A673 (cell line): Measurements from ENCODE around the gene NR1H4. TPM values are rescaled to one million over a fixed set of nuclear protein-coding genes. Genes with fewer than 3 reads are reported as not detected.

Experiments used
- BruUV-seq: library from RNA; stranded (reverse); fragments of 400-500 nt; replicated peaks from 2 replicates; lab custom pipeline; 2021; lab: Mats Ljungman, UMichigan
- CTCF ChIA-PET: fragments of 300-600 bp; sonication (Branson Sonifier 250); formaldehyde crosslinking; loops from one replicate; lab custom pipeline; 2022; ENCODE audit warnings: antibody characterized with exemption; lab: Charles Lee
- POLR2A ChIA-PET: fragments of 300-600 bp; sonication (Branson Sonifier 250); formaldehyde crosslinking; loops from one replicate; lab custom pipeline; 2022; ENCODE audit warnings: antibody characterized with exemption; ENCODE audit not compliant: low non-redundant PET; lab: Charles Lee
- DNase-seq: peaks from one replicate; pipeline ENCODE4 v3.0.0-alpha.2; 2015; ENCODE audit warnings: low spot score
- H3K27ac ChIP-seq: fragments of 200-600 bp; sonication (generic); 2 replicates; pipeline ENCODE4 v1.5.1; 2016; ENCODE audit warnings: mixed run types, low read depth, mild to moderate bottlenecking, mixed read lengths, antibody characterized with exemption, low read length; ENCODE audit not compliant: poor library complexity, severe bottlenecking
- H3K27me3 ChIP-seq: fragments of 200-600 bp; sonication (generic); replicated peaks from 2 replicates; pipeline ENCODE4 v1.6.1; 2017; ENCODE audit warnings: mixed run types, low read depth, mild to moderate bottlenecking, mixed read lengths, antibody characterized with exemption, low read length; ENCODE audit not compliant: insufficient read depth, poor library complexity
- H3K36me3 ChIP-seq: fragments of 200-600 bp; sonication (generic); 2 replicates; pipeline ENCODE4 v1.6.1; 2016; ENCODE audit warnings: mixed run types, mild to moderate bottlenecking, mixed read lengths, antibody characterized with exemption, low read length; ENCODE audit not compliant: insufficient read depth, poor library complexity, severe bottlenecking
- H3K4me1 ChIP-seq: fragments of 200-600 bp; sonication (generic); 2 replicates; pipeline ENCODE4 v1.6.1; 2017; ENCODE audit warnings: mixed run types, mild to moderate bottlenecking, mixed read lengths, antibody characterized with exemption, low read length; ENCODE audit not compliant: insufficient read depth, poor library complexity, severe bottlenecking
- H3K4me3 ChIP-seq: fragments of 200-600 bp; sonication (generic); 2 replicates; pipeline ENCODE4 v1.5.1; 2016; ENCODE audit warnings: low read depth, mixed run types, mild to moderate bottlenecking, mixed read lengths, low read length; ENCODE audit not compliant: poor library complexity, severe bottlenecking
- H3K9me3 ChIP-seq: fragments of 200-600 bp; sonication (generic); 2 replicates; pipeline ENCODE4 v1.6.1; 2016; ENCODE audit warnings: mixed run types, low read depth, mild to moderate bottlenecking, mixed read lengths, antibody characterized with exemption, low read length; ENCODE audit not compliant: poor library complexity, severe bottlenecking
- CTCF ChIP-seq: fragments of 300-800, 200-600 bp; sonication (generic); conservative IDR thresholded peaks from 2 replicates; pipeline ENCODE4 v1.5.1; 2017; ENCODE audit warnings: low read depth, mild to moderate bottlenecking, antibody characterized with exemption, low read length, moderate library complexity, mixed read lengths
- EZH2 ChIP-seq: fragments of 200-600 bp; sonication (generic); IDR thresholded peaks from 2 replicates; pipeline ENCODE4 v1.6.1; 2017; ENCODE audit warnings: borderline replicate concordance, low read depth, mild to moderate bottlenecking, mixed read lengths, antibody characterized with exemption, low read length; ENCODE audit not compliant: poor library complexity, severe bottlenecking
- intact Hi-C: fragments of 100-400 bp; cut with micrococcal nuclease; formaldehyde crosslinking; loops from one replicate; pipeline ENCODE4 v1.10.0; 2022; ENCODE audit not compliant: unreplicated experiment
- total RNA-seq: library from RNA; stranded (reverse); gene quantifications from 2 replicates; pipeline ENCODE4 v1.2.3, GENCODE V29; 2021

Gene NR1H4
- total RNA-seq, 1 experiment from 2014 or later = not detected

- H3K27me3 ChIP-seq = no peaks in the 10 kb centered on the region
- H3K4me3 ChIP-seq = no peak overlapping the region
- no TSS peak for BruUV-seq
- POLR2A ChIA-PET = no interaction called here
- no peaks in the 10 kb centered on the region for H3K36me3 ChIP-seq
- H3K4me1 ChIP-seq = no peaks in the 10 kb centered on the region
- intact Hi-C loops = no loop called here
- CTCF ChIA-PET = no interaction called here
- no peak for DNase-seq
- H3K9me3 ChIP-seq = no peaks in the 10 kb centered on the region
- H3K27ac ChIP-seq = no peak overlapping the region
- TF ChIP-seq CTCF = no peak
- TF ChIP-seq EZH2 = no peak
Measured at GRCh38 chr12:100493396-100494012, 19.8 kb downstream of the NR1H4 start.

DNA sequence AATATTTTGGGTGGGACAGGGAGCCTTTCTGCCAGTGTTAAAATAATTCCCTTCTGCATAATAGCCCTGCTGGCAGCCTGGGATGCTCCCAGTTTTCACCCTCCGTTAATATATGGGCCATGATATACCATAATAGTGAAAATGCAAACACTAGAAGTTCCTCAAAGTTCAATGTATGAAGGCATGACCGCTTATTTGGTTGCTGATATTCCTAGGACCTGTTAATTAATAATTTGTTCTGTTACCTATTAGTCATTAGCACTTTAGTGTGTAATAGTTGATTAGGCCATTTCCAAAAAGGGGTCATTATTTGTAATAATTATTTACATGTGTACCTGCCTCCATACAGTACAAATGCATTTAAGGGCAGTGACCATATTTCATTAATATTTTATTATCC is 20.4 kb downstream of the NR1H4 start:
- no peak for DNase-seq
- TF ChIP-seq EZH2 = no peak
- TF ChIP-seq CTCF = no peak
- H3K36me3 ChIP-seq = no peaks in the 10 kb centered on the region
- no peaks in the 10 kb centered on the region for H3K4me1 ChIP-seq
- H3K9me3 ChIP-seq = no peaks in the 10 kb centered on the region
- POLR2A ChIA-PET = no interaction called here
- no peak overlapping the region for H3K4me3 ChIP-seq
- intact Hi-C loops = no loop called here
- H3K27ac ChIP-seq = no peak overlapping the region
- no peaks in the 10 kb centered on the region for H3K27me3 ChIP-seq
- CTCF ChIA-PET = no interaction called here
- no TSS peak for BruUV-seq

DNA sequence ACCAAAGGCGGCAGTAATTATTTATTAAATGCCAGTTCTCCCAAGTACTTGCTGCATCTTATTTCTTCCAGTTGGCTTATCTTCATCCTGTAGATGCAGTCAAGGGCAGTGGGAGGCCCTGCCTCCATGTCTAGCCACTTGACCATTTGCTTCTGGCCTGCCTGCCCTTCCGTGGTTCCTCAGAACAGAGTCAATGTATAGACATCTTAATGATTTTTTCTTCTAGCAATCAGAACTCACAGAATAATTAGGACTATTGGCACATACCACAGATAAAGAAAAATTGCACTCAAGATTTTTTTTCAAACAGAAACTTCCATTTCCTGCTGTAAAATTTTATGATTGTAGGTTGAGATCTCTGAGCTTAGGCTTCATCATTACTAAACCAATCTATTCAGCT is 20.9 kb downstream of the NR1H4 start:
- CTCF ChIA-PET = no interaction called here
- no peaks in the 10 kb centered on the region for H3K27me3 ChIP-seq
- no peak for DNase-seq

More for the DNA sequence above, 20.9 kb downstream of the NR1H4 start:
- no TSS peak for BruUV-seq
- H3K27ac ChIP-seq = no peak overlapping the region
- intact Hi-C loops = no loop called here
- POLR2A ChIA-PET = no interaction called here
- no peak for TF ChIP-seq EZH2
- no peak for TF ChIP-seq CTCF
- no peaks in the 10 kb centered on the region for H3K4me1 ChIP-seq
- no peaks in the 10 kb centered on the region for H3K9me3 ChIP-seq
- no peak overlapping the region for H3K4me3 ChIP-seq
- no peaks in the 10 kb centered on the region for H3K36me3 ChIP-seq
